H1 (cell line): Measurements from ENCODE around the gene POLDIP2. TPM values are rescaled to one million over a fixed set of nuclear protein-coding genes. Genes with fewer than 3 reads are reported as not detected.
"Not testable (repeated sequence)": the region's sequence is repeated elsewhere in the genome, so short reads cannot be mapped to it uniquely, and the experiment has no call there.

Experiments used
- CTCF ChIA-PET: fragments of 300-600 bp; sonication (Branson Sonifier 250); formaldehyde crosslinking; loops from one replicate; lab custom pipeline; 2021; ENCODE audit not compliant: partially characterized antibody; lab: Charles Lee
- POLR2A ChIA-PET: fragments of 300-600 bp; sonication (Branson Sonifier 250); formaldehyde crosslinking; loops from one replicate; lab custom pipeline; 2021; ENCODE audit warnings: inconsistent platforms; ENCODE audit not compliant: partially characterized antibody; lab: Charles Lee
- DNase-seq, 2 experiments: peaks; one replicate each; pipeline versions ENCODE4 v3.0.0 to v3.0.0-alpha.2; 2010 to 2022; ENCODE audit warnings: low spot score in 2 of 2, low read depth in 1 of 2, mixed read lengths in 1 of 2
- FAIRE-seq: peaks from 2 replicates; lab custom pipeline; 2011; peaks lifted over from hg19 to GRCh38; lab: Jason Lieb, UNC
- H2AFZ ChIP-seq: 2 replicates; pipeline ENCODE4 v1.8.1; 2012; ENCODE audit warnings: low read length, inconsistent platforms
- H2AK5ac ChIP-seq: 2 replicates; pipeline ENCODE4 v1.6.1; 2013; ENCODE audit warnings: low read depth, low read length
- H2BK120ac ChIP-seq: replicated peaks from 2 replicates; pipeline ENCODE3; 2013; ENCODE audit warnings: low read depth, low read length, inconsistent platforms
- H2BK12ac ChIP-seq: 2 replicates; pipeline ENCODE4 v1.6.1; 2013; ENCODE audit warnings: low read depth, low read length
- H2BK15ac ChIP-seq: 2 replicates; pipeline ENCODE4 v1.6.1; 2013; ENCODE audit warnings: low read length
- H2BK20ac ChIP-seq: 2 replicates; pipeline ENCODE4 v1.6.1; 2013; ENCODE audit warnings: low read length
- H2BK5ac ChIP-seq: 2 replicates; pipeline ENCODE4 v1.6.1; 2013; ENCODE audit warnings: low read depth, low read length
- H3K14ac ChIP-seq: 2 replicates; pipeline ENCODE4 v1.6.1; 2013; ENCODE audit warnings: inconsistent platforms; ENCODE audit not compliant: insufficient read length
- H3K18ac ChIP-seq: 2 replicates; pipeline ENCODE4 v1.6.1; 2013; ENCODE audit warnings: low read length; ENCODE audit errors: extremely low read depth
- H3K23ac ChIP-seq: 2 replicates; pipeline ENCODE4 v1.6.1; 2013; ENCODE audit warnings: inconsistent platforms; ENCODE audit not compliant: insufficient read length
- H3K23me2 ChIP-seq: 2 replicates; pipeline ENCODE4 v1.6.1; 2013; ENCODE audit warnings: low read depth, low read length
- H3K27ac ChIP-seq: 2 replicates; pipeline ENCODE4 v1.6.1; 2011; ENCODE audit warnings: low read depth, low read length, inconsistent platforms
- H3K27me3 ChIP-seq, 4 experiments: replicated peaks in 1 of 4; 1 replicate in 1 of 4; 2 replicates in 3 of 4; pipeline versions ENCODE4 v1.6.1 to v1.8.1; 2011 to 2013; ENCODE audit warnings: low read length in 3 of 4, mild to moderate bottlenecking in 3 of 4, inconsistent platforms in 2 of 4, mixed read lengths in 2 of 4, moderate library complexity in 1 of 4; ENCODE audit not compliant: control insufficient read depth in 3 of 4, insufficient read depth in 3 of 4; ENCODE audit errors: extremely low read depth in 1 of 4
- H3K36me3 ChIP-seq, 4 experiments: 2 replicates each; pipeline versions ENCODE4 v1.6.1 to v1.8.1; 2011 to 2013; ENCODE audit warnings: mild to moderate bottlenecking in 4 of 4, low read length in 3 of 4, moderate library complexity in 2 of 4, control low read depth in 1 of 4, inconsistent platforms in 1 of 4; ENCODE audit not compliant: insufficient read depth in 4 of 4, control insufficient read depth in 2 of 4
- H3K4ac ChIP-seq: replicated peaks from 2 replicates; pipeline ENCODE3; 2013; ENCODE audit warnings: low read length, low read depth, mixed read lengths, inconsistent platforms; ENCODE audit not compliant: insufficient read length
- H3K4me1 ChIP-seq, 4 experiments: replicated peaks in 1 of 4; 1 replicate in 1 of 4; 2 replicates in 3 of 4; pipeline versions ENCODE4 v1.6.1 to v1.8.1; 2011 to 2013; ENCODE audit warnings: low read length in 3 of 4, inconsistent platforms in 2 of 4, mixed read lengths in 1 of 4; ENCODE audit not compliant: insufficient read depth in 4 of 4, control insufficient read depth in 3 of 4
- H3K4me2 ChIP-seq, 2 experiments: 2 replicates each; pipeline versions ENCODE4 v1.6.1 to v1.8.1; 2011 to 2013; ENCODE audit warnings: low read depth in 2 of 2, low read length in 2 of 2, control low read depth in 1 of 2, inconsistent platforms in 1 of 2, mild to moderate bottlenecking in 1 of 2; ENCODE audit not compliant: insufficient read depth in 1 of 2
- H3K4me3 ChIP-seq, 4 experiments: fragments of 200-600, 300-600 bp in 1 of 4; sonication (generic), shearing (Covaris generic), sonication (Bioruptor Twin) in 1 of 4; 2 replicates each; pipeline versions ENCODE4 v1.5.1 to v1.8.1; 2011 to 2016; ENCODE audit warnings: low read length in 4 of 4, low read depth in 3 of 4, control low read depth in 2 of 4, inconsistent platforms in 2 of 4, mild to moderate bottlenecking in 2 of 4, mixed read lengths in 1 of 4, moderate library complexity in 1 of 4; ENCODE audit not compliant: insufficient read depth in 2 of 4; ENCODE audit errors: extremely low read depth in 1 of 4
- H3K56ac ChIP-seq: replicated peaks from 2 replicates; pipeline ENCODE3; 2013; ENCODE audit warnings: low read depth, mild to moderate bottlenecking, mixed read lengths, low read length, inconsistent platforms; ENCODE audit not compliant: insufficient read length
- H3K79me1 ChIP-seq: 2 replicates; pipeline ENCODE4 v1.6.1; 2013; ENCODE audit warnings: low read depth, low read length, control low read depth
- H3K79me2 ChIP-seq, 2 experiments: 2 replicates each; pipeline versions ENCODE4 v1.6.1 to v1.8.1; 2012 to 2013; ENCODE audit warnings: low read length in 2 of 2, mild to moderate bottlenecking in 2 of 2, inconsistent platforms in 1 of 2; ENCODE audit not compliant: insufficient read depth in 2 of 2, control insufficient read depth in 1 of 2
- H3K9ac ChIP-seq, 4 experiments: replicated peaks in 1 of 4; 1 replicate in 1 of 4; 2 replicates in 3 of 4; pipeline versions ENCODE4 v1.6.1 to v1.8.1; 2011 to 2013; ENCODE audit warnings: low read depth in 3 of 4, low read length in 3 of 4, control low read depth in 2 of 4, mild to moderate bottlenecking in 2 of 4, moderate library complexity in 2 of 4, inconsistent platforms in 1 of 4; ENCODE audit errors: extremely low read depth in 1 of 4
- H3K9me3 ChIP-seq, 2 experiments: 2 replicates each; pipeline versions ENCODE4 v1.6.1 to v1.8.1; 2012 to 2013; ENCODE audit warnings: mild to moderate bottlenecking in 2 of 2, moderate library complexity in 2 of 2, control low read depth in 1 of 2, inconsistent platforms in 1 of 2, low read depth in 1 of 2, low read length in 1 of 2, mixed read lengths in 1 of 2; ENCODE audit not compliant: insufficient read depth in 2 of 2
- H4K20me1 ChIP-seq, 2 experiments: replicated peaks in 1 of 2; 2 replicates each; pipeline versions ENCODE3 to v1.8.1; 2011 to 2013; ENCODE audit warnings: inconsistent platforms in 2 of 2, low read length in 2 of 2, mild to moderate bottlenecking in 1 of 2; ENCODE audit not compliant: insufficient read depth in 2 of 2, control insufficient read depth in 1 of 2
- H4K5ac ChIP-seq: 2 replicates; pipeline ENCODE4 v1.6.1; 2013; ENCODE audit warnings: low read length, low read depth, mixed read lengths, inconsistent platforms; ENCODE audit not compliant: insufficient read length
- H4K8ac ChIP-seq: 2 replicates; pipeline ENCODE4 v1.8.0; 2013; ENCODE audit warnings: mild to moderate bottlenecking, moderate library complexity, low read length, inconsistent platforms; ENCODE audit not compliant: insufficient read depth; ENCODE audit errors: extremely low read depth
- H4K91ac ChIP-seq: replicated peaks from 2 replicates; pipeline ENCODE3; 2013; ENCODE audit warnings: low read length, mixed read lengths, inconsistent platforms; ENCODE audit not compliant: insufficient read length
- WGBS, 2 experiments: shearing (Covaris generic) in 1 of 2; methylation state at CpG; one replicate each; pipeline versions ENCODE4 v1.1.6 to v1.1.7; 2013 to 2015; ENCODE audit warnings: low lambda C conversion rate in 2 of 2, mixed read lengths in 2 of 2, inconsistent platforms in 1 of 2, low coverage in 1 of 2, missing lambda C conversion rate in 1 of 2; ENCODE audit not compliant: insufficient replicate concordance in 2 of 2, insufficient coverage in 1 of 2, insufficient read length in 1 of 2; ENCODE audit errors: extremely low coverage in 1 of 2, missing lambda C conversion rate in 1 of 2; 5-methylcytosine and 5-hydroxymethylcytosine counted together
- polyA plus RNA-seq, 7 experiments: library from polyadenylated mRNA; depleted of rRNA in 3 of 7; stranded (reverse) in 5 of 7; unstranded in 2 of 7; fragments of >200 nt in 5 of 7; fragments of 200-250 nt in 2 of 7; gene quantifications; 1 replicate in 5 of 7; 2 replicates in 1 of 7; 4 replicates in 1 of 7; pipeline versions ENCODE4 v1.2.1 to v1.2.3, GENCODE V29; 2011 to 2013; ENCODE audit warnings: missing spikeins in 2 of 7, mixed read lengths in 2 of 7
- total RNA-seq: library from RNA; stranded (reverse); fragmentation: NEBNext Ultra II Directional; extraction: Animal tissue kit (Norgen Biotek cat#: 25700); gene quantifications from 2 replicates; pipeline ENCODE4 v1.2.1, GENCODE V29; 2021

POLDIP2 gene
- total and polyA plus RNA-seq, 2 of the 8 experiments (the other 6 are each of a cell fraction or from before 2014, with no cell fraction given), result 74.0 to 76.1 TPM

DNA sequence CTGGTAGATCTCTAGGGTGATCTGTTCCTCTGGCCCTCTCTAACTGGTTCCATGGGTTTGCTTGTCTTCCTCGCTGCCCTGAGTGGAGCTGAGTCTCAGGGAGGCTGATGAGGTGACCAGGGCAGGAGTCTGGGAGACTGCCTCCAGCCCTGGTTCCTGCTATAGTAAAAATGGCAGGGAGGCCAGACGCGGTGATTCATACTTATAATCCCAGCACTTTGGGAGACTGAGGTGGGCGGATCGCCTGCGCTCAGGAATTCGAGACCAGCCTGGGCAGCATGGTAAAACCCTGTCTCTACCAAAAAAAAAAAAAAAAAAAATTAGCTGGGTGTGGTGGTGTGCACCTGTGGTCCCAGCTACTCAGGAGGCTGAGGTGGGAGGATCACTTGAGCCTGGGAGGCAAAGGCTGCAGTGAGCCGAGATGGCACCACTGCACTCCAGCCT, 18.5 kb downstream of the POLDIP2 start:
- H3K56ac ChIP-seq, DNase-seq, H2BK15ac ChIP-seq, H3K4me2 ChIP-seq, H2BK20ac ChIP-seq, H3K9ac ChIP-seq, H3K4me3 ChIP-seq, H3K23ac ChIP-seq, H2BK12ac ChIP-seq, H2BK120ac ChIP-seq, H3K14ac ChIP-seq, H3K4ac ChIP-seq, H3K4me1 ChIP-seq, FAIRE-seq, H4K5ac ChIP-seq, H3K27me3 ChIP-seq, H4K8ac ChIP-seq, H4K20me1 ChIP-seq, H2BK5ac ChIP-seq, H2AK5ac ChIP-seq, H4K91ac ChIP-seq, H3K9me3 ChIP-seq, H3K27ac ChIP-seq, H2AFZ ChIP-seq, H3K18ac ChIP-seq: not testable (repeated sequence)
- Histone ChIP-seq H3K79me2 (peaks cover 0 to 13% of the 10 kb centered on the region in 2 experiments; a peak in 2 of 4 replicates), H3K23me2 (peaks cover 10% of the 10 kb centered on the region; the same call in 1 of the 2 replicates), H3K36me3 (peaks cover 4 to 16% (median 12%) of the 10 kb centered on the region in 4 experiments; a peak in 7 of 8 replicates), H3K79me1 (peaks cover 12% of the 10 kb centered on the region)
- POLR2A ChIA-PET, result interaction anchor here (0.7 to 1.7 kb wide), 4 partner anchors 10 to 504 kb away, joined by 3 to 5 read pairs (median 4); partner anchors contain the start of gene POLDIP2
- CTCF ChIA-PET, result interaction anchor here (0.9 to 1.5 kb wide), 2 partner anchors 8 to 445 kb away, joined by 3 to 10 read pairs; partner anchors contain the start of gene LYRM9
- WGBS, 2 experiments, result 94% methylated on average over 5 of the region's 8 CpGs; no CpG with 5 or more reads in 1 of the 2 experiments
